Endothelial cell of umbilical vein (primary cell): ENCODE measurements around the gene P2RX2.

Experiments
- EZH2 ChIP-seq: IDR thresholded peaks from 2 replicates; pipeline ENCODE4 v1.6.1; 2012; ENCODE audit warnings: borderline replicate concordance, low read depth, mild to moderate bottlenecking, moderate library complexity, low read length, inconsistent platforms; ENCODE audit not compliant: severe bottlenecking
- POLR2AphosphoS5 ChIP-seq: IDR thresholded peaks from 2 replicates; pipeline ENCODE4 v1.6.1; 2012; ENCODE audit warnings: low read depth, mild to moderate bottlenecking, control low read depth, low read length, moderate library complexity; ENCODE audit not compliant: insufficient read depth
- TF ChIP-seq, protein P1 (sequence below), 2 donors: IDR thresholded peaks; 1 replicate in 1 of 2; 2 replicates in 1 of 2; pipeline ENCODE4 v1.5.1; 2011; ENCODE audit warnings: low read length in 2 of 2, mild to moderate bottlenecking in 2 of 2, moderate library complexity in 2 of 2, control low read depth in 1 of 2, inconsistent platforms in 1 of 2, low read depth in 1 of 2; ENCODE audit not compliant: insufficient read depth in 1 of 2; ENCODE audit errors: extremely low read depth in 1 of 2

DNA sequence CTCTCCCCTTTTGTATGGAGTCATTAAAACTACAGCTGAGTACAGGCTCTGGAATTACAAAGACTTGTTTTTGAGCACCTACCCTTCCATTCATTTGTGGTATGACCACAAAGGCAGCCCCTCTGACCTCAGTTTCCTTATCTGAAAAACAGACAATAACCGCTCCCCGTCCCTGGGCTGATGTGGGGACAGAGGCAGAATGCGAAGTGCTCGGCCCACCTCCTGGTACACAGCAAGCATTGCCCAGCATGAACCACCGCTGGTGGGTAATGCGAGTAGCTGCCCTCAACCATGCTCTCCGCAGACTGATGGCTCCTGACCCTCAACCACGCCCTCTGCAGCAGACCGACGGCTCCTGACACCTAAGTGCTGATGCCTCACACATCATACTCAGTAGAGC lies 22.4 kb downstream of the P2RX2 start:
- TF ChIP-seq, protein P1, sequence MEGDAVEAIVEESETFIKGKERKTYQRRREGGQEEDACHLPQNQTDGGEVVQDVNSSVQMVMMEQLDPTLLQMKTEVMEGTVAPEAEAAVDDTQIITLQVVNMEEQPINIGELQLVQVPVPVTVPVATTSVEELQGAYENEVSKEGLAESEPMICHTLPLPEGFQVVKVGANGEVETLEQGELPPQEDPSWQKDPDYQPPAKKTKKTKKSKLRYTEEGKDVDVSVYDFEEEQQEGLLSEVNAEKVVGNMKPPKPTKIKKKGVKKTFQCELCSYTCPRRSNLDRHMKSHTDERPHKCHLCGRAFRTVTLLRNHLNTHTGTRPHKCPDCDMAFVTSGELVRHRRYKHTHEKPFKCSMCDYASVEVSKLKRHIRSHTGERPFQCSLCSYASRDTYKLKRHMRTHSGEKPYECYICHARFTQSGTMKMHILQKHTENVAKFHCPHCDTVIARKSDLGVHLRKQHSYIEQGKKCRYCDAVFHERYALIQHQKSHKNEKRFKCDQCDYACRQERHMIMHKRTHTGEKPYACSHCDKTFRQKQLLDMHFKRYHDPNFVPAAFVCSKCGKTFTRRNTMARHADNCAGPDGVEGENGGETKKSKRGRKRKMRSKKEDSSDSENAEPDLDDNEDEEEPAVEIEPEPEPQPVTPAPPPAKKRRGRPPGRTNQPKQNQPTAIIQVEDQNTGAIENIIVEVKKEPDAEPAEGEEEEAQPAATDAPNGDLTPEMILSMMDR (IDR thresholded peaks at IDR 0.05; ENCODE audit: extremely low read depth in 1 of 2, insufficient read depth in 1 of 2, low read depth in 1 of 2, low read length in 2 of 2): no peak
- TF ChIP-seq POLR2AphosphoS5 (no peak), EZH2 (no peak)
